ENCODE data around the gene CCAR1. TPM values are rescaled to one million over a fixed set of nuclear protein-coding genes. Genes with fewer than 3 reads are reported as not detected.

CCAR1 gene
- total RNA-seq, 2 experiments from 2014 or later = 86.7 to 107 TPM

Small RNAs within 50 kb of the gene (microRNA-seq; reads per million reads assigned to microRNA genes)
- not detected for gene MIR1254-1

Other genes with a start within 250 kb of the CCAR1 start
- 10 to 100 TPM; 53.3 to 60.2 TPM for gene DNA2, start 249.3 kb upstream of the CCAR1 start, total RNA-seq
- gene SLC25A16, start 193.7 kb upstream of the CCAR1 start, total RNA-seq = 10 to 100 TPM; 17.9 to 18.8 TPM
- gene TET1, start 160.9 kb upstream of the CCAR1 start, total RNA-seq = 1 to 10 TPM; 2.2 to 2.8 TPM
- under 1 TPM; 0.29 to 0.33 TPM for gene STOX1, start 106.3 kb downstream of the CCAR1 start, total RNA-seq
- 10 to 100 TPM; 46.6 to 48.3 TPM for gene DDX50, start 180.1 kb downstream of the CCAR1 start, total RNA-seq
- gene DDX21, start 234.9 kb downstream of the CCAR1 start, total RNA-seq = 100 to 1,000 TPM in 1 of 2 experiments, 10 to 100 TPM in 1; 80.4 to 143 TPM